NAMALWA (cell line): Measurements from ENCODE around the gene IQCC.
"Not testable (repeated sequence)": the region's sequence is repeated elsewhere in the genome, so short reads cannot be mapped to it uniquely, and the experiment has no call there.

Experiments used
- DNase-seq: peaks from one replicate; pipeline ENCODE4 v3.0.0-alpha.2; 2015; ENCODE audit warnings: low spot score

The IQCC gene

DNA sequence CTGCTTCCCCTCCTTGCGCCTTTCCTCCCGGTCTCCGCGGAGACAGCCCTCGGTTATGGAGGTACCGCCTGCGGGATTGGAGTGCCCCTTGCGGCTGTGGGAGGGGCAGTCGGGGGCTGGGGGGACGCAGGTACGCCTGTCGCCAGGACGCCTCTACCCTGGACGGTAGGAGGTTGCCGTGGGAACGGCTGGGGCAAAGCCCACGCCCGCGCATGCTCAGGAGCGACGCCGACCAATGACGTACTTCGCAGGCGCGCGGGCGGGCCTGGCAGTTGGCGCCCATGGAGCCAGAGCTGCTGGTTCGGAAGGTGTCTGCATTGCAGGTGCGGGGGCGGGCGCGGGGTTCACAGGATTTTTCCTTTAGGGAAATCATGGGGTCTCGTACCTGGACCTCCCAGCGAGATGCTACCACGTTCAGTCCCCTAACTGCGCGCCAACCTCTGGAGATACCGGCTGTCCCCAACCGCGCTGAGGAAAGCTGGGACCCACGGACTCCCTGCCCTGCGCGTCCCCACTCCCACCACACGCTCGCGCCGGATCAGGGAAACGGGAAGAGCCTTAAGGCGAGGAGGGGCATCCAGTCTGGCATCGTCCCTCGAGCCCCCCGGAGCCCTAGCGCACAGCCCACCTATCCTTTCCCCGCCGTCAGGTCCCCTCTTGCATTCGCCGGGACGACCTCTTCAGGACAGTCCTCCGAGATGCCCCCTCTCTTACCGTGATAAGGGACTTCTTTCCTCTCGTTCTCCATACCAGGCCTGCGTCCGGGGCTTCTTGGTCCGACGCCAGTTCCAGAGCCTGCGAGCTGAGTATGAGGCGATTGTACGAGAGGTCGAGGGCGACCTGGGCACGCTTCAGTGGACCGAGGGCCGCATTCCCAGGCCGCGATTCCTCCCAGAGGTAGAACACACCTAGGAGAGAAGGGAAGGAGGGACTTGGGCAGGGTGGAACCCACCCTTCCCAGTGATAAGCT, at the start of gene IQCC:
IQCC (plus strand) TSS at position 271 of the 970 bp plus-strand sequence; CDS start at position 282, 11 bp downstream.
- DNase-seq: peak; percentile 87

DNA sequence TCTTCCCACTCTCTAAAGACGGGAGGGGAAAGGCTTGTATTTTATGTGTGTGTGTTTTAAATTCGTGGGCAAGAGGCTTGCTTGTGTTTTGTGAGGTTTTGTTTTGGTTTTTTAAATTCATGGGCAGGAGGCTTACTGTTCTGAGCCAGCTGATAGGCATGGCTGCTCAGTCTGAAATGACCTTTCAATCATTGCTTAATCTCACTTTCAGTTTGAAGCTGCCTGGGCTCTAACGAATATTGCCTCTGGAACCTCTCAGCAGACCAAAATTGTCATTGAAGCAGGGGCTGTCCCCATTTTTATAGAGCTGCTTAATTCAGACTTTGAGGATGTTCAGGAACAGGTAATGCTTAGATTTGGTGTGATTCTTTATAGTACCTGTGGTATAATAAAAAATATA, 46.3 kb upstream of the IQCC start:
- DNase-seq: no peak

DNA sequence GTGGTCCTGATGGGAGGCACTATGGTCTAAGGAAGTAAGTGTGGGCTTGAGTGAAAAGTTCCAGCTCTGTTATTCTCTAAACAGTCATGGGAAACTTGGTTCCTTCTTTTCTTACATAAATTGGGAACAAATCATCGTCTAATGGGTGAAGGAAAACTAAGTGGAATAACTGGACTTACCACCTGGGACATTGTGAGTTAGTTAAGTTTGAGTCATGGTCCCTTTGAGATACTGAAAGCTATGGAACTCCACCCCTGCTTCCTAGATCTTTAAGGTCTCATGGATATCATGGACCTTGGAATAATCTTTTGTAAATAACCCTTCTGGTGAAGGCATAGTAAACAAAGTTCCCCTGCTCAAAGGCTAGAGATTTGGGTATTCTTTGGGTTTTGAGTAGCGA, 42.1 kb upstream of the IQCC start:
- no peak for DNase-seq

DNA sequence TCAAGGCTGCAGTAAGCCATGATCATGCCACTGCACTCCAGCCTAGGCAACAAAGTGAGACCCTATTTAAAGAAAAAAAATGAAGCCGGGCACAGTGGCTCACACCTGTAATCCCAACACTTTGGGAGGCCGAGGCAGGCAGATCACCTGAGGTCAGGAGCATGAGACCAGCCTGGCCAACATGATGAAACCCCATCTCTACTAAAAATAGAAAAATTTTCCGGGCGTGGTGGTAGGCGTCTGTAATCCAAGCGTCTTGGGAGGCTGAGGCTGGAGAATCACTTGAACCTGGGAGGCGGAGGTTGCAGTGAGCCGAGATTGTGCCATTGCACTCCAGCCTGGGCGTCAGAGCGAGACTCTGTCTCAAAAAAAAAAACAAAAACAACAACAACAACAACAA, 39.8 kb upstream of the IQCC start:
- DNase-seq: not testable (repeated sequence)

DNA sequence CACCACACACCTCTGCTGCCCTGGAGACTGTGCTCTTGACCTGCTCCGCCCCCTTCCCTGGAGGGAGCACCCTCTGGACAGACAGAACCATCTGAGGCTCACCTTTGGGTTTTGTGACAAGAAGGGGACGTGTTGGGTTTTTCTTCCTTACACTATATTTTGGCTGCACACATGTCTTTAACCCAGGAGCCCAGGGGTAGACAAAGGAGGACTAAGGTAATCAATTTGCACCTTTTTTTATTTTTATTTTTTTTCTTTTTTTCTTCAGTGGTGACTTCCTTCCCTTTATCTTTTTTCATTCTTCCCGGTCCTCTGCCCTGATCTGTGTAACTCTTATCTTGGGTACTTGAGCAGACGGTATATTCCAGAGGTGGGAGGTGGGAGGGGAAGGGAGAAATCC, 34.5 kb upstream of the IQCC start:
- no peak for DNase-seq

DNA sequence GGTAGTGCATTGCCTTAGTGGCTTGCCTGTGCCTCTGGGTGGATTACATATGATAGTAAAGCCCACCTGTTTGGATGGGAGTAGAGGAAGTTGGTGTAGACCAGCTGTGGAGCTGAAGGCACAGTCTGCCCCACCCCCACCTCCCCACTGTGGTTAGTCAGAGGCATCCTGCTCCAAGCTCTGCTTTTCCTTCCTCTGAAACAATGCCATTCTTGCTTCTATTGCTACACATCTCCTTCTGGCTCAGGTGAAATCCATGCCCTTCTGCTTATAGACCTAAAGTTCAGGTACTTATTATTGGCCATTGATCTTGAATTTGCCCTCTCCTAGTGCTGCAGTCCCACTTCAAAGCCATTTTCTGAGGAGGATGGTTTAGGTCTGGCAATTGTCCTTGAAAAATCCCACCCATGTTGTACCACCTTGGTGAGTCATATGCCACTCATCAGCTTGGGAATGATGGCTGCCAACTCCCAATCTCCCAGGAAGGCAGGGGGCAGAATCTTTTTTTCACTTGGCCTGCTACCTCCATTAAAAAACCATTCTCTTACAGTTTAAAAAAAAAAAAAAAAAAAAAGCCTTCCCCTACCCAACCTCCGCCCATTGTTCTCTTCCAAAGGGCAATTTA, 32.7 kb upstream of the IQCC start:
- DNase-seq: no peak

DNA sequence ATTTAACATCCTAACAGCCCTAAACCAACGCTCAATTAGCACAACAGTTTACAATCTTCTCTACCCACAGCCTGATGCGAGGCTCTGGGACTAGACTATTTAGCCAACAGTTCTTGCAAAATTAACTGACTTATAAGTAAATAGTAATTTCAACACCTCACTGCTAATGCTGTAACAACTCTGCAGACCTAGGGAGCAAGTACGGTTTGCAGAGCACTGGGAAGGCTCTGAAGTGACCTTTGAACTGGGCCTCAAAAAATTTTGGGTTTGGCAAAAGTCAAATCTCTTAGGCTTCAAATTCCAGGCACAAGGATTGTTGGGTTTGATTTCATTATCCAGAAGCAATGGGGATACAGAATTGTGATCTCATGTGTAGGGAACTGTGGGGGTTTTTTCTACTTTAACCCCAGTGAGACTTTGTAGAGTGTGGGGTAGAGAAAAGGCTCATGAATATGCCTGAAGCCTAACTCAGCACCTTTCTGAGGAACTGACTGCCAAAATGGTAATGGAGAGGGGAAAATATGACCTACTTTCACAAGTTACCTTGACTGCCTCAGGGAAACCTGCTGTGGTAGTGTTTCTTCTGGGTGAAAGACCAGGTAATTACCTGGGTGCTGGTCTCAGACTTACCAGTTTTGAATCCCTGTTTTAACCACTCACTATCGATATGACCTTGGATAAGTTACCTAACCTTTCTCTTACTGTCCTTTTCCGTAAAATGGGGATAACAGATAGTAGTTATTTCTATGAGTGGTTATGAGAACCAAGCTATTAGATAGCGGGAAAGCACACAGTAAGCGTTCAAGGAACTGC, 26.9 kb upstream of the IQCC start:
- DNase-seq: no peak

DNA sequence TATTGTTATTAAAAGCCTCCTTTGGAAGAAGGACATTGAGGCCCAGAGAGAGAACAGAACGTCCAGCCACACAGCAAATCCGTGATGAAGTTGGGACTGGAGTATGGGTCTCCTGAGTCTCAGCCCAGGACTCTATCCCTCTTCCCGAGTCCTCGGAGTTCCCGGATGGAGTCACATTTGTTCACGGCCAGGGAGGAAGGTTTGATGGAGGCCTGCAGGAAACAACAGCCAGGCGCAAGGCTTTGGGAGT, 26.4 kb upstream of the IQCC start:
- DNase-seq: no peak

DNA sequence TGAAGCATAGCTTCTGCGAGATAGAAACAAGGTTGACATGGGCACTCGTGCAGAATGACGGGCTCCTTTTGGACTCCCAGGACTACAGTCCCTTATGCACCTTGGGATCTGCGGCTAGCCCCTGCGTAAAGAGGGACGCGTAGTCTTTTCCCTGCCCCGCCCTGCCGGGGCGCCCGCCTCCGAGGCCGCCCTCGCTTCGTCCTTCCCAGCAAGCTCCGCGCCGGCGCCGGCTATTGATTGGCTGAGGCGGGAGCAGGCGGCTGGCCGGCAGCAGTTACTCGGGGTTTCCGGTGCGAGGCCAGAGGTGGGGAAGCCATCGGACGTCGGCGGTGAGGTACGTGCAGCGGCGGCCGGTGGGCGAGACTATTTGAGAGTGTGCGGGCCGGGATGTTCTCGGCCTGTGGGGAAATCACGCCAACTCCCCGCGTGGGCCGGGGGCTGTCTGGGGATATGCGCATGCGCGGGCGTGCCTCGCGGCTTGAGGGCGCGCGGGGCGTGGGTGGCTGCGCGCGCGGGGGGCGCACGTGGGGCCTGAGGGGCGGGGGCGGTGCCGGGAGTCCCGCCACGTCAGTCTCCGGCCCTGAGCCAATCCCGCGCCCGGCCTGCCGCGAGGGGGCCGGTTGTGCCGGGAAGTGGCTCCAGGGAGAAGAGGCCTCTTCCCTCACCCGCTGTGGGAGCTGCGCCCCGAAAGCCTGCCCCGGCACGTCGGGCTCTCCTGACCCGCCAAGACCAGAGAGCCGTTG, 25.9 kb upstream of the IQCC start, which contains the start of gene TXLNA:
TXLNA (plus strand) TSS at position 233 of the 743 bp plus-strand sequence. CDS start 671 bp downstream, outside the sequence.
- DNase-seq: peak; percentile 89

DNA sequence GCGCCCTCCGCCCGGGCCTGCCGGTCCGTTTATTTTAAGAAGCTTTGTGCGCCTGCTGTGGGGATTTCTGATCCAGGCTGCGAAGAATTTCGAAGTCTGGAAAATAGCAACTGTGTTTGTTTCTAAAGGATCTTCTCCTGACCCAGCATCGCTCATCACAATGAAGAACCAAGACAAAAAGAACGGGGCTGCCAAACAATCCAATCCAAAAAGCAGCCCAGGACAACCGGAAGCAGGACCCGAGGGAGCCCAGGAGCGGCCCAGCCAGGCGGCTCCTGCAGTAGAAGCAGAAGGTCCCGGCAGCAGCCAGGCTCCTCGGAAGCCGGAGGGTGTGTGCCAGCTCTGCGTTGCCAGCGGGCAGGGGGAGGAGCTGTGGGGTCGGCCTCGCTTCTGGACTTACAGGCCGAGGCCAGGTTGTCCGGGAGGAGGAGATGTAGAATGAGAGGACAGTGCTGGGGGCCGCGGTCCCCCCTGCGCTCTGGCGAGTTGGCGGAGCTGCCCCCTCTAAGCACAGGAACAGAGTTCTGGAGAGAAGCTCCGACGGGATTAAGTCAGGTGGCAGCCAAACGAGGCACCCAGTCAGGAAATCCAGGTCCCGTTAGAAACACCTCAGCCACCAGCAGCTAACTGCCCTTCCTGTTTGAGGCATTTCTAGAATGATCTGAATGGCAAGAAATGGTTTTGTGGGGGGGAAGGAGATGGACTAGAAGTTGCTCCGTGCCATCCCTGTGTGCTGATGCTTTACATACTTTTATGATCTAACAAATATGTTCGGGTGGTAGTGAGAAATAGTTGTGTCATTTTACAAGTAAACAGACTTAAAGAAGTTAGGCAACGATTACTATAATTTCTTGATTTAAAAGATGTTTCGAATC, 25.0 kb upstream of the IQCC start:
- peak; percentile 49 for DNase-seq

DNA sequence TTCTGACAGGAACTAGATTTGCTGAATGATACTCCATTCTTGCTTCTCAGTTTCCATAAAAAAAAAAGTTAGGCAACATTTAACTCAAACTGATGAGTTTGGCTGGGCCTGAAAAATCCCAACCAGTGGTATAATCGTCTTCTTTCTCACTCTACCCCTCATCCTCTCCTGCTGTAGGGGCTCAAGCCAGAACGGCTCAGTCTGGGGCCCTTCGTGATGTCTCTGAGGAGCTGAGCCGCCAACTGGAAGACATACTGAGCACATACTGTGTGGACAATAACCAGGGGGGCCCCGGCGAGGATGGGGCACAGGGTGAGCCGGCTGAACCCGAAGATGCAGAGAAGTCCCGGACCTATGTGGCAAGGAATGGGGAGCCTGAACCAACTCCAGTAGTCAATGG, 24.4 kb upstream of the IQCC start:
- DNase-seq: no peak

DNA sequence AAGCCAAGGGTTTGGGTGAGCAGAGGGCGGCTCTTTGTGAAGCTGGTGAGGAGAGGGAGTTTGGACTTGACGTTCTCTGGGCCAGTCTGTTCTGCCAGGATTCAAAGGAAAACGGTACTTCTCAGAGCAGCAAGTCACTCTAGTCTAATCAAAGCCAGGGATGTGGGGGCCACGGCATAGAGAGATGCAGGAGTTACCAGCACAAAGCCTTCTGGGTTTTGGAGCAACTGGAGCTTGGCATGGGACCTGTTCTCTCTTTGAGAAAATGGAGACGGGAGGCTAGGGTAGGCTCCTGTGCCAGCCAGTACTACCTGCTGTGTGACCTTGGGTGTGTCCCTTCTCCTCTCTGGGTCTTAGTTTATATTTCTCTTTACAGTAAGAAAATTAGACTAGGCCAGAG, 23.9 kb upstream of the IQCC start:
- DNase-seq: no peak

DNA sequence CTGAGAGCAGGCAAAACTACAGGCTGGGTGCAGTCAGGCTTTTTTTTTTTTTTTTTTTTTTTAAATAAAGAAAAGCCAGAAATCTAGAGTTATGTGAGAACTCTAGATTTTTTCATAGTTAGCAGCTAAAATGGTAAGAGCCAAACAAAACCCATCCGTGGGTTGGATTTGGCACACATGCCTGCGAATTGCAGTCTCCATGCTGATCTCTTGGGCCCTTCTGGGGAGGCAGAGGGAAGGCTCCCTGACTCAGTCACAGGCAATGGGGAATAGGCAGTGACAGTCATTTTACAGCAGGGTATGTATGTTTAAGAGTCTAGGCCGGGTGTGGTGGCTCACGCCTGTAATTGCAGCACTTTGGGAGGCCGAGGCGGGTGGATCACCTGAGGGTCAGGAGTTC, 23.4 kb upstream of the IQCC start:
- no peak for DNase-seq

DNA sequence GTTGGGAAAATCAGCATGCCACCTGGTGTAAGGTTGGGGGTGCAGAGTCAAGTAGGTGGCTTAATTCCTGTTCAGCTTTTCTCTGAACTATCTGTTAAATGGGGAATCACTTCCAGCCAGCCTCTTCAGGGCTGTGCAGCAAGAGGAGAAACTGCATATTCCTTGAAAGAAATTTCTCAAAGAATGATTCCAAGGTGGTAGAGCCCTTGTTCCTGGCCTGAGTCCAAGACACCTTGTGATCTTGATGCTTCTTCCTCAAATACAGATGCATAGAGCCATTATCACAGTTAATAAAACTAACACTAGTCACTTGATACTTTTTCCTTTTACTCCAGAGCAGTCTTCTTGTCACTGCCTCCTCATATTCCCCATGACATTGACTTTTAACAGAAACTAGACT, 20.8 kb upstream of the IQCC start:
- no peak for DNase-seq

DNA sequence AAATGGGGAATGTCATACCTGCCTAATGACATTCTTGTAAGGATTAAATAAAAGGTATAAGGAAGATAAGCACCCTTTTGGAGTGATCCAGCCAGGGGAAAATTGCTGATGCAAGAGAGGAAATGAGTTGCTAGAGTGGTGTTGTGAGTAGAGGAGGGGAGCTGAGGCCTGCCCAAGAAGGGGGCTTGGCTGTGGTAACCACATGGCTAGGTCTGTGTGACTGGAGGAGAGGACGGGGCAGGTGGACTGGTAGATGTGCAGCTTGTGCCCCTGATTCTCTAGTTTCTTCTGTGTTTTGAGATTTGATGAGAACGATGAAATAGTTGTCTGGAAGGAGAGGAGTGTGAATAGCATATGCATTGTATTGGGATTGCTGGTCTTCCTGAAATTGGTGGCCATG, 19.4 kb upstream of the IQCC start:
- no peak for DNase-seq

DNA sequence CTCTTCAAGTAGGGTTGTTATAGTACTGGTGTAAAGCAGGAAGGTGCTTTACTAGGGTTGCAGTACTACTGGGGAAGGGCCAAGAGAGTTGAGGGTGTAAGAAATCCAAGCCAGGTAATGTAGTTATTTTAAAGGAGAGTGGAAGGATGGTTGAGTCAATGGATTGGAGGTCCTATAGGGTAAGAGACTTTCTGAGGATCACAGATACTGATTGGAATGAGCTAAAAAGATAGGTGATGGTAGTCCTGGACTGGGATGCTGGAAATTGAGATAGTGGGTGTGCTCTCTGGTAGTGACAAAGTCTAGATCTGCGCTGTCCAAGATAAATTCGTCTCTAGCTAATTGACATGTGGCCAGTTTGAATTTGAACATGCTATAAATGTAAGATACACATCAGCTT, 19.0 kb upstream of the IQCC start:
- no peak for DNase-seq

DNA sequence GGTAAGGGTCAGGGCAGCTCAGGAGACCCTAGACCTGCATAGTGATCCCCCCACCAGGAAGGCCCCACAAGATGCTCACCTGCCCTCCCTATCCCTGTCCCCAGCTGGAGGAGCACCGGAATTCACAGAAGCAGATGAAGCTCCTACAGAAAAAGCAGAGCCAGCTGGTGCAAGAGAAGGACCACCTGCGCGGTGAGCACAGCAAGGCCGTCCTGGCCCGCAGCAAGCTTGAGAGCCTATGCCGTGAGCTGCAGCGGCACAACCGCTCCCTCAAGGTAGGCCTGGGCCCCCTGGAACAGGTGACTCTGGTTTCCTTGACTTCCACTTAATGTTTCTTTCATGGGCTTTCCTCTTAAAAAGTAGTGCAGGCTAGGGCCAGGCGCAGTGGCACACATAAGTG, 17.6 kb upstream of the IQCC start:
- no peak for DNase-seq

DNA sequence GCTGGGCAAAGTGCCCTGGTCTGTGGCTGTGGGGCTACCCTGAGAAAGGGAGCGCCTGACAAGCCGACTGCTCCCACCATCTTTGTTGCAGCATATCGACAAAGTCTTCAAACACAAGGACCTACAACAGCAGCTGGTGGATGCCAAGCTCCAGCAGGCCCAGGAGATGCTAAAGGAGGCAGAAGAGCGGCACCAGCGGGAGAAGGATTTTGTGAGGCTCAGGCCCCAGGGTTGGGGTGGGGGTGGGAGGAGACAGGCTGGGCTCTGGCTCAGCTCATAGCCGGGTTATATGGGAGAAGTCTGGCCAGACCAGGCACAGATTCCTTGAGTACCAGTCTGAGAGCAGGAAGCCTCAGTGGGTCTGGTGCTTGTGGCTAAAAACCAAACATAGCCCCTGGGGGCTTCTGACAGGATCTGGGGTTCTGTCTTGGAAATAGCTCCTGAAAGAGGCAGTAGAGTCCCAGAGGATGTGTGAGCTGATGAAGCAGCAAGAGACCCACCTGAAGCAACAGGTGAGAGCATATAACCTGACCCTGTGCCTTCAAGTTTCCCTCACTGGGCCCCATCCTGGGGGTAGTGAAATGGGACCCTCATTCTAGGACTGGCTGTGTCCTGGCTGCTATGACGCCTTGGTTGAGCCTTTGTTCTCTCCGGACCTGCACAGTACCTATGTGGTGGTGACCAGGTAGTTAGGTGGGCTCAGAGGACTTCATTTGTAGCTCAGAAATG, 13.1 kb upstream of the IQCC start:
- DNase-seq: no peak

DNA sequence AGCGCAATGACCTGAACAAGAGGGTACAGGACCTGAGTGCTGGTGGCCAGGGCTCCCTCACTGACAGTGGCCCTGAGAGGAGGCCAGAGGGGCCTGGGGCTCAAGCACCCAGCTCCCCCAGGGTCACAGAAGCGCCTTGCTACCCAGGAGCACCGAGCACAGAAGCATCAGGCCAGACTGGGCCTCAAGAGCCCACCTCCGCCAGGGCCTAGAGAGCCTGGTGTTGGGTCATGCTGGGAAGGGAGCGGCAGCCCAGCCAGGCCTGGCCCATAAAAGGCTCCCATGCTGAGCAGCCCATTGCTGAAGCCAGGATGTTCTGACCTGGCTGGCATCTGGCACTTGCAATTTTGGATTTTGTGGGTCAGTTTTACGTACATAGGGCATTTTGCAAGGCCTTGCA, 10.5 kb upstream of the IQCC start:
- no peak for DNase-seq

DNA sequence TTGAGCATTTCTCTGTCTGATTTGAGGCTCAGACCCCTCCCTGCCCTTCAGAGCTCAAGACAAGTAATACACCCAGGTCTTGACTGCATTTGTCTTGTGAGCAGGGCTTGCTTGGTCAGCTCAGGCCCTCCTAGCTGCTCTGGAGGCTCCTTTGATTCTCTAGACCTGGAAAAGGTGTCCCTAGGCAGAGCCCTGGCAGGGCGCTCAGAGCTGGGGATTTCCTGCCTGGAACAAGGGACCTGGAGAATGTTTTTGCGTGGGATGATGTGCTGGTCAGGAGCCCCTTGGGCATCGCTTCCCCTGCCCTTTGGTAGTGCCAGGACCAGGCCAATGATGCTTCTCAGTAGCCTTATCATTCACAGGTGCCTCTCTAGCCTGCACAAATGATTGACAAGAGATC, 9.9 kb upstream of the IQCC start:
- DNase-seq: no peak
